Dermis blood vessel endothelial cell (primary cell): ENCODE results near the gene CTIF. TPM values are rescaled to one million over a fixed set of nuclear protein-coding genes. Genes with fewer than 3 reads are reported as not detected.
"Not testable (repeated sequence)": the region's sequence is repeated elsewhere in the genome, so short reads cannot be mapped to it uniquely, and the experiment has no call there.

ENCODE experiments used
- DNase-seq: peaks from one replicate; pipeline ENCODE4 v3.0.0; 2010
- total RNA-seq: library from RNA; depleted of rRNA; stranded (reverse); fragments of >200 nt; gene quantifications from 2 replicates; pipeline ENCODE4 v1.2.3, GENCODE V29; 2014

The CTIF gene
- total RNA-seq, 1 donor from 2014 or later: 18.0 TPM

DNA sequence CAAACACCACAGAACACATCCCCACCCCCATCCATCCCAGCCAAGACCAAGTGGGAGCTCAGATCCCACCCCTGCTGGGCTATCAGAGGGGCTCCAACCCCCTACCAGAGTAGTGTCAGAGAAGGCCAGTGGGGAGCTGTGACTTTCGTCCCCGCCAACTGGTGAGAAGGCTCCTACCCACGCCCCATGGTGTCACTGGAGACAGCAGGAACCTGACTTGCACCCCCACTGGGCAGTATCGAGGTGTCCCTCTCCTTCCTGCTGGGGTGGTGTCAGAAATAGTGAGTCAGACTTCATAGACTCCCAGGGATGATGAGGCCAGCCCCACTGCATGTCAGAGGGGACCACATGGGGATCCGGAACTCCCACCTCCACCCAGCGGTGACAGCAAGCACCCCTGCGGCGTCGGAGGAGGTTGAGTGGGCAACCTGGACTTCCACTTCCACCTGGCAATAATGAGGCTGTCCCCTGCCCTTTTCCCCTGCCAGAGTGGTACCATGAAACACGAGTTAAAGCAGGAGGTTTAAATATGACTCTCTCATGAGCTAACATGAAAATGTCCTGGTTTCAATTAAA lies 106.7 kb downstream of the CTIF start:
- no peak for DNase-seq

DNA sequence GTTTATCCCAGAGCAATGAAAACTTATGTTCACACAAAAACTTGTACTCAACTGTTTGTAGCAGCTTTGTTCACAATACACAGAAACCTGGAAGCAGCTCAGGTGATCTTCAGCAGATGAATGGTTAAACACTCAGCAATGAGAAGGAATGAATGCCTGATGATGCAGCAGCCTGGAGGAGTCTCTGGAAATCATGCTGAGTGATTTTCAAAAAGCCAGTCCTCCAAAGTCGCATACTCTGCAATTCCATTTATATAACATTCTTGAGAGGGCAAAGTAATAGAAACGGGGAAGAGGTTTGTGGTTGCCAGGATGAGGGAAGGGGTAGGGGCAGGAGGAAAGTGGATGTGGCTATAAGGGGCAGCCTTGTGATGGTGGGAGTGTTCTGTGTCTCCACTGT lies 108.1 kb downstream of the CTIF start:
- no peak for DNase-seq

- no peak for DNase-seq
These were observed 110.4 kb downstream of the CTIF start for GRCh38 chr18:48649231-48649630.

DNA sequence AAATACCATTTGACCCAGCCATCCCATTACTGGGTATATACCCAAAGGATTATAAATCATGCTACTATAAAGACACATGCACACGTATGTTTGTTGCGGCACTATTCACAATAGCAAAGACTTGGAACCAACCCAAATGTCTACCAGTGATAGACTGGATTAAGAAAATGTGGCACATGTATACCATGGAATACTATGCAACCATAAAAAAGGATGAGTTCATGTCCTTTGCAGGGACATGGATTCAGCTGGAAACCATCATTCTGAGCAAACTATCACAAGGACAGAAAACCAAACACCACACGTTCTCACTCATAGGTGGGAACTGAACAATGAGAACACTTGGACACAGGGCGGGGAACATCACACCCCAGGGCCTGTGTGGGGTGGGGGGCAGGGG lies 115.8 kb downstream of the CTIF start:
- not testable (repeated sequence) for DNase-seq

DNA sequence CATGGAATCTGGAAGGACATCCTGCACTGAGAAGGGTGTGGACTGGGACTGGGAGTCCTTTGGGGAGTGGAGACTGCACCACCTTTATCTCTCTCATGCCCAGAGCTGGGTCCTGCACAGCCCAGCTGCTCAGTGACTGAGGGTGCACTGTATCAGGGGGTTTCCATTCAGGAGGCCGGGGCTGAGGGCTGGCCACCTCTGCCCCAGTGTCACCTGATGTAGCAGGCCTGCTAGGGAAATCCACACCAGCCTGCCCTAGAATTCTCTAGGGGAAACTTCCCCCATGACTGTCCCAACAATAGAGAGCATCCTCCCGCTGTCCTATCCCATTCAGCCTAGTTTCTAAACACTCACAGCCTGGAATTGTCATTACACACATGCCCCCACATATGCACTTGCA lies 116.7 kb downstream of the CTIF start:
- DNase-seq: no peak

GRCh38 chr18:48656176-48656575 lies 117.3 kb downstream of the CTIF start:
- no peak for DNase-seq

- no peak for DNase-seq
These were observed 117.8 kb downstream of the CTIF start for GRCh38 chr18:48656582-48656981.

- DNase-seq: peak; percentile 27
These were observed 118.8 kb downstream of the CTIF start for GRCh38 chr18:48657447-48658120.

DNA sequence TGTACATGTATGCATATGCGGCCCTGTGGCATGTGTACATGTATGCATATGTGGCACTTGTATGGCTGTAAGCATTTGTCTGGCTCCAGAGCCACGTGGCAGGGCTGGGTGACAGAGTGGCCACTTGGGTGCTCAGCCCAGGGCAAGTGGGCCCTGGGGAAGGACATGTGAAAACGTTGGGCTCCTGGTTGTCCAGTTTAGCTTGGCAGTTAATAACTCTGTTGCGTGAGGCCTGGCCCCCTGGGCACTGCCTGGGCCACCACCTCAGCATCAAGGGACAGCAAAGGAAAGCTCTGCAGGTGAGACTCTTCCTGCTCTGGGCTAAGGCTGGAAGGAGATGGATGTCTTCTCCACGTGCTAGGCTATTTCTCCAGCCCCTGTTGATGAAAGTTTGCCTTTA lies 119.9 kb downstream of the CTIF start:
- DNase-seq: no peak

- no peak for DNase-seq
These were observed 120.6 kb downstream of the CTIF start for GRCh38 chr18:48659188-48660009.

DNA sequence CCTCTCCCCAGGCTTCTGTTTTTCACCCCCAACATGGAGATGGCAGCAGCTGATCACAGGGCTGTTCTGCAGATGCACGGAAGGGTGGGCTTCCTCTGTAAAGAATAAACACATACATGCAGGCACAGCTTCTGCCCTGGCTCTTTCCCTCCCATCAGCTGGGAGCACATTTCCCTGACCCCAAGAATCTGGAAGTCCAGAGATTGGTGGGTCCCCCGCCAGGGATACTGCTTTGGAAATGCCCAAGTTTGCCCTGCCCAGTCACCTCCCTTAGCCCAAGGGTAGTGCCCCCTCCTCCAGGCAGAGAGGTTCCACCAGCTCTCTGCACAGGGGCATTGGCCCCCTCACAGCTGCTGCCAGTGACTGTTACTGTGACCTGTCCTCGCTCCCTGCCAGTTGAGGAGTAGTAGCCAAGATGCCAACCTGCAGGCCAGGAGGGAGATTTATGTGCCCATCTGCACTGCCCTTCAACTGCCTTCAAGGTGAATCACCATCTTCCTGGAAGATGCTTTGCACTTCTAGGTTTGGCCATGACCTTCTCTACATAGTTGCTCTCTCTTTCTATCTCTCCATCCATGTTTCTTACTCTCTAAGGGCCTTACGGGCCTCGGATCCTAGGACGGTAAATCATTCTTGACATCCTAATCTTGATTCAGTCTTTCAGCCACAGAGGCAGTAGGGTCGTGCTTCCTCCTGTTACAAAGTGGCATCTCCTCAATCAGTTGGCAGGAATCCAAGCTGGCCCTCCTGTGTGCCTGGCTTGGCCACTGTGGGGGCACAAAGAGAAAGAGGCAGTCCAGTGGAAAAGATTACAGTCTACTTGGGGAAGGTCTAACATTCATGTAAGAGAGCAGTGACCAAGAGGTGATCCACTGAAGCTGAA lies 121.8 kb downstream of the CTIF start:
- DNase-seq: no peak

- no peak for DNase-seq
These were observed 122.6 kb downstream of the CTIF start for GRCh38 chr18:48661421-48661820.

- DNase-seq: no peak
These were observed 123.3 kb downstream of the CTIF start for GRCh38 chr18:48662011-48662661.

DNA sequence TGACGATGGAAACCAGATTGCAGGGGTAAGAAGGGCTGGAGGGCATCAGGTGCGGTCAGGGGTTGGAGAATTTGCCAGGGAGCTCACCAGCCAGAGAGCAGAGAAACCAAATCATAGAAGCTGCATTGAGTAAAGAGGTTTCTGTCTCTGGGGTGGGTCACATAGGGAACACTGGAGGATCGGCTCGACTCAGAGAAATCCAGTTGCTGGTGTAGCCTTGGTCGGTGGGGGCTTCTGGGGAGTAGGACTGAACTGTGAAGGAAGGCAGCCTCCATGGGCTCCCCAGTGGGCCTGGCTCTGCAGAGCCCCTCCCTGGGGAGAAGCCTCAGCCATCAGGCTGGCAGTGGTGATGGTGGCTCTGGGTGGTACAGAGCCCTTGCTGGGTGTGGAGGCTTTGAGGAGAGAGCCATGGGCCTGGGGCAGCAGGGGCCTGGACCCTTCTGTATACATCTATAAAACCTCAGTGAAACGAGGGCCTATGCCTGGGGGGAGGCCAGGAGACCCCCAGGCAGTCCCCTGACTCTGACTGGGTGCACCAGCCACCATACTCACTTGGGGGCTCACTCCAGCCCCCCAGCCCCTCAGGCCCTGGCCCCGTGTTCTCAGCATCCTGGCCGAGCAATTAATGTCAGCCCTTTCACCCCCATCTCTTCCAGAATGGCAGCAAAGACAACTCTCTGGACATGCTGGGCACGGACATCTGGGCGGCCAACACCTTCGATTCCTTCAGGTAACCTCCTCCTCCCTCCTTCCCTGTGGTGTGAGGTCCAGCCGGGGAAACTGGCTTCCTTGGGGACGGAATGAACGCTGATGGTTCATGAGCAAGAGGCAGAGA lies 124.5 kb downstream of the CTIF start:
- no peak for DNase-seq

DNA sequence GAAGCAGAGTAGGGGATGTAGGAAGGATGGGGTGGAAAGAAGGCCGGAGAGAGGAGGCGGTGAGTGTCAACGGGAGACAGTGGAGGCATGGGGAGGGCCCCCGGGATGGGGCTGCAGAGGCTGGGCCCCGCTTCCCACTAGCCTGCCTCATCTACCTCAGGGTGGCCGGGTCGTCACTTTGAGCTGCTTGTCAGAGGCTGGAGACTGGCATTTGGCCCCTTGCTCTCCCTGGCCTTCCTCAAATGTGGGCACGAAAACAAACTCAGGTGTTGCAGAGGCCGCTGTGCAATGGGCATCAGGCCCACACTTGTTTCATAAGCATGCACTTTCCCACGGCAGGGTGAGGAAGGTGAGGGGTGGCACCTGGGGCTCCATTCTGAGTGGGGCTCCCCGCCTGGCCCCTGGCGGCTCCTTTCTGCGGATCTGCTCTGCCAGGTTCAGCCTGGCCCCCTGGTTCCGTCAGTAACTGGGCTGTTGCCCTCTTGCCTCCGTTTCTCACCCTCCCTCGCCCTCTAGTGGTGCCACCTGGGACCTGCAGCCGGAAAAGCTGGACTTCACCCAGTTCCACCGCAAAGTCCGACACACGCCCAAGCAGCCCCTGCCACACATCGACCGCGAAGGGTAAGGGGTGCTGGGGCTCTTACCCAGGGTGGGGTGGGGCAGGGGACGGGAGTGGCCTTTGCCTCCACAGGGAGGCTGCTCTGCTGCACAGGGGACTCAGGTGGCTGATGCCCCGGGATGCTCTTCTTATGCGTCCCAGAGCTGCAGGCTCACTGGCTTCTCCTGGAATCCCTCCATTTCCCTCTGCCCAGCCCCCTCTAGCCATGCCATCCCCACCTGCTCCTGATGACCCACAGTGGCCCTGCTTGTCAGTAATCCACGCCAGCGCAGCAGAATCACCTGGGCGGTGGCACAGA lies 125.4 kb downstream of the CTIF start:
- peak; percentile 79 for DNase-seq

GRCh38 chr18:48665654-48666053 lies 126.8 kb downstream of the CTIF start:
- no peak for DNase-seq

DNA sequence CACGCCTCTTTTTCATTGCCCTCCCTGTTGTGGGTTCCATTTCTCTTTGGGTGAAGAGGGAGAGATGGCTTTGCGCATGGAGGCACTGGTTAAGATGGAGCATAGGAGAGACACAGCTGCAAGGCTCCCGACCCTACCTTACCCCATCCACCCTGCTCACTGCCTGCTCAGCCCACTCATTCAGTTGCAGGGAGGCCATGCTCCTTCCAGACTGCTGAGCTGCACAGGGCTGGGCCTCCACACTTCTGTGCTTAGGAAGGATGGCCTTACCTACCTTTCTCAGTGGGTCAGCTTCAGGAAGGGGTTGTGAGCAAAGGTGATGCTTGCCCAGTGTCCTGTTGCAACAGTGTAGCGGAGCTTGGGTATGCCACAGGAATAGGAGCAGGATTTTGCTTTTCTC lies 127.8 kb downstream of the CTIF start:
- no peak for DNase-seq

GRCh38 chr18:48667276-48668254 lies 128.7 kb downstream of the CTIF start:
- DNase-seq: peak; percentile 26
